CD4-positive, alpha-beta T cell treated with Interleukin-15 for 4 hours (primary cell): ENCODE results near the gene TMEM273.

ENCODE experiments used
- DNase-seq: peaks from one replicate; pipeline ENCODE4 v3.0.0-alpha.2; 2020; ENCODE audit warnings: low spot score

Gene TMEM273

GRCh38 chr10:49139028-49139845 is 49.0 kb downstream of the TMEM273 start:
- no peak for DNase-seq

- DNase-seq: no peak
These were observed 49.8 kb downstream of the TMEM273 start for GRCh38 chr10:49138361-49138891.

GRCh38 chr10:49136525-49136924 is 51.7 kb downstream of the TMEM273 start:
- no peak for DNase-seq

- DNase-seq: no peak
These were observed 52.4 kb downstream of the TMEM273 start for GRCh38 chr10:49135575-49136313.

- no peak for DNase-seq
These were observed 53.9 kb downstream of the TMEM273 start for GRCh38 chr10:49134327-49134726.

- DNase-seq: no peak
These were observed 54.4 kb downstream of the TMEM273 start, which contains the start of gene FAM170B for GRCh38 chr10:49133706-49134248. Gene FAM170B, minus strand, starts transcription at chr10:49134021. Its CDS starts 103 bp downstream, at chr10:49133918.

- DNase-seq: no peak
These were observed 55.8 kb downstream of the TMEM273 start for GRCh38 chr10:49132362-49132737.

GRCh38 chr10:49131507-49132361 is 56.5 kb downstream of the TMEM273 start:
- no peak for DNase-seq

- no peak for DNase-seq
These were observed 58.8 kb downstream of the TMEM273 start for GRCh38 chr10:49129376-49129775.

- DNase-seq: no peak
These were observed 59.3 kb downstream of the TMEM273 start for GRCh38 chr10:49128854-49129253.

GRCh38 chr10:49123981-49124950 is 63.9 kb downstream of the TMEM273 start:
- no peak for DNase-seq

GRCh38 chr10:49120911-49121310 is 67.3 kb downstream of the TMEM273 start:
- DNase-seq: no peak

- no peak for DNase-seq
These were observed 68.4 kb downstream of the TMEM273 start for GRCh38 chr10:49119746-49120145.

- no peak for DNase-seq
These were observed 69.6 kb downstream of the TMEM273 start for GRCh38 chr10:49118430-49119074.

- no peak for DNase-seq
These were observed 70.7 kb downstream of the TMEM273 start for GRCh38 chr10:49117376-49118070.

GRCh38 chr10:49116509-49117375 is 71.4 kb downstream of the TMEM273 start:
- no peak for DNase-seq

- no peak for DNase-seq
These were observed 72.2 kb downstream of the TMEM273 start for GRCh38 chr10:49115796-49116508.
